Smooth muscle cell of bladder (primary cell): ENCODE results near the gene LRRC4C. TPM values are rescaled to one million over a fixed set of nuclear protein-coding genes. Genes with fewer than 3 reads are reported as not detected.

Source experiments
- total RNA-seq: library from RNA; depleted of rRNA; stranded (reverse); fragments of >200 nt; gene quantifications from 2 replicates; pipeline ENCODE4 v1.2.3, GENCODE V29; 2014

LRRC4C gene
- total RNA-seq, result 0.09 and 0.14 TPM in 2 replicates

DNA sequence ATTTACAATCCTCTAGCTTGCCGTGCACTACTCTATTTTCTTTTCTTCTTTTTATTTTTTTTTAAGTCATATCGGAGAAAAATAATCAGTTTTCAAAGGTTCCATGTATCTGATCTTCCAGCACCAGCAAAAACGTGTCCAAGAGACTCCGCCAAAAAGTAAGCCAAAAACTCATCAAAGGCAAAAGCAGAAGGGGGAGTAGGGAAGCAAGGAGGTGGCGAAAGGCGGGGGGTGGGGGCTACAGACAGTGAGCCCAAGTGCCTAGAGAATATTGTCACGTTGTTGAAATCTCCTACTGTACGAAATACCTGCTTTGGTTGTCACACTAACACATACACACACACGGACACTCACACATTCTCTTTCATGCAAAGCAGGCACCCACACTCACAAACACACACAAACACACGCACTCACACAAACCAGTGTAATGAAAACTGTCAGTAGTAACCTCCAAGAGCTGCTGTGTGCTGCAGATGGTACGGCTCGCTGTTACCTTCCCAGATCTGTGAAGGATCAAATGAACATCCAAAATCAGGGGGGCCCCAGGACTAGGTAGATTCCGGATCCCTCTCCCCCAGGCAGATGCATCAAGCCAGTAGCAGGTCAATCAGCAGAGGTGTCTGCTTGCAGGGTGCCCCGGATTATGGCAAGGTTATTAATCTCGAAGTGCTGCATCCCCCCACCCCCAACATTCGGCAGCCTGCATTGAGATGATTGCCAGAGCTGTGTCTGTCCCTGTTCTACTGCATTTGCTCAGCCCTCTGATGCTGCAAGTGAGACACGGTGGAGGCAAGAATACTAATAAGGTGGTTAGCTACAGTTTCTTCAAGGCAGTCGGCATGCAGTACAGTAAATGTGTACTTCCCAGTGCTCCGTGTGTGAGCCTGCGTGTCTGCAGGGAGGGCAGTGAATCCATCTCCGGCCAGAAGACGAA is at the start of gene LRRC4C:
TSS of gene LRRC4C (minus strand) at position 188 of the 937 bp plus-strand sequence.

